Measurements from ENCODE around the gene GBP1.

GRCh38 chr1:89041119-89041641, 23.8 kb downstream of the GBP1 start:
- TF ChIP-seq POLR2AphosphoS5 (IDR thresholded peaks at IDR 0.05; ENCODE audit: borderline replicate concordance, low read depth, low read length) (no peak), EZH2 (IDR thresholded peaks at IDR 0.05) (no peak), FOXP2 (optimal IDR thresholded peaks at IDR 0.05; ENCODE audit: control extremely low read depth, extremely low read length, insufficient read depth) (no peak)

All from SK-N-MC (cell line).